Astrocyte (in vitro differentiated cells and primary cell): ENCODE results near the gene C18orf32. TPM values are rescaled to one million over a fixed set of nuclear protein-coding genes. Genes with fewer than 3 reads are reported as not detected.

Experiments used
- DNase-seq: peaks from one replicate; pipeline ENCODE4 v3.0.0-alpha.2; 2010; ENCODE audit warnings: low read depth
- FAIRE-seq: peaks from 2 replicates; lab custom pipeline; 2011; peaks lifted over from hg19 to GRCh38; lab: Jason Lieb, UNC
- H2AFZ ChIP-seq: 2 replicates; pipeline ENCODE4 v1.6.0; 2012; ENCODE audit warnings: low read depth, low read length, inconsistent platforms
- H3K27ac ChIP-seq: 2 replicates; pipeline ENCODE4 v1.5.1; 2011; ENCODE audit warnings: low read depth, low read length, inconsistent platforms
- H3K27me3 ChIP-seq: 2 replicates; pipeline ENCODE4 v1.6.0; 2011; ENCODE audit warnings: low read length, inconsistent platforms; ENCODE audit not compliant: insufficient read depth
- H3K36me3 ChIP-seq: 2 replicates; pipeline ENCODE4 v1.5.1; 2011; ENCODE audit warnings: low read length, inconsistent platforms; ENCODE audit not compliant: insufficient read depth
- H3K4me1 ChIP-seq: 2 replicates; pipeline ENCODE4 v1.5.1; 2011; ENCODE audit warnings: low read length, inconsistent platforms; ENCODE audit not compliant: insufficient read depth
- H3K4me2 ChIP-seq: 2 replicates; pipeline ENCODE4 v1.6.0; 2012; ENCODE audit warnings: low read length, inconsistent platforms
- H3K4me3 ChIP-seq: 2 replicates; pipeline ENCODE4 v1.5.1; 2011; ENCODE audit warnings: low read depth, mild to moderate bottlenecking, low read length, inconsistent platforms; ENCODE audit not compliant: insufficient read depth
- H3K79me2 ChIP-seq: 2 replicates; pipeline ENCODE4 v1.6.0; 2012; ENCODE audit warnings: mild to moderate bottlenecking, low read length, inconsistent platforms; ENCODE audit not compliant: insufficient read depth
- H3K9ac ChIP-seq: 2 replicates; pipeline ENCODE4 v1.6.0; 2012; ENCODE audit warnings: mild to moderate bottlenecking, low read length, inconsistent platforms
- H3K9me3 ChIP-seq: 2 replicates; pipeline ENCODE4 v1.5.1; 2012; ENCODE audit warnings: low read depth, mild to moderate bottlenecking, low read length, inconsistent platforms; ENCODE audit not compliant: insufficient read depth
- H4K20me1 ChIP-seq: 2 replicates; pipeline ENCODE4 v1.6.0; 2012; ENCODE audit warnings: low read length, inconsistent platforms; ENCODE audit not compliant: insufficient read depth
- H3K27ac Mint-ChIP-seq: one replicate; pipeline ENCODE4 v1.8.0; 2021; ENCODE audit warnings: mild to moderate bottlenecking, mixed read lengths; ENCODE audit not compliant: unreplicated experiment
- H3K27me3 Mint-ChIP-seq: one replicate; pipeline ENCODE4 v1.8.0; 2021; ENCODE audit warnings: low read depth, mixed read lengths; ENCODE audit not compliant: unreplicated experiment
- H3K36me3 Mint-ChIP-seq: one replicate; pipeline ENCODE4 v1.8.0; 2021; ENCODE audit warnings: low read depth, mixed read lengths; ENCODE audit not compliant: unreplicated experiment
- H3K4me1 Mint-ChIP-seq: one replicate; pipeline ENCODE4 v1.8.0; 2021; ENCODE audit warnings: low read depth, mixed read lengths; ENCODE audit not compliant: unreplicated experiment
- H3K4me3 Mint-ChIP-seq: one replicate; pipeline ENCODE4 v1.8.0; 2021; ENCODE audit warnings: mild to moderate bottlenecking, moderate library complexity, mixed read lengths; ENCODE audit not compliant: unreplicated experiment
- H3K9me3 Mint-ChIP-seq: one replicate; pipeline ENCODE4 v1.8.0; 2021; ENCODE audit warnings: mild to moderate bottlenecking, mixed read lengths; ENCODE audit not compliant: unreplicated experiment
- EZH2 ChIP-seq: IDR thresholded peaks from 2 replicates; pipeline ENCODE4 v1.6.1; 2012; ENCODE audit warnings: mild to moderate bottlenecking, low read length, inconsistent platforms; ENCODE audit not compliant: insufficient read depth
- total RNA-seq: library from RNA; stranded (reverse); gene quantifications from 2 replicates; pipeline ENCODE4 v1.2.1, GENCODE V29; 2021
- TF ChIP-seq, protein P1 (sequence below): IDR thresholded peaks from 2 replicates; pipeline ENCODE4 v1.5.1; 2011; ENCODE audit warnings: low read depth, mild to moderate bottlenecking, inconsistent platforms, low read length, moderate library complexity; ENCODE audit not compliant: insufficient read depth

The C18orf32 gene
- total RNA-seq, 1 donor from 2014 or later, result 40.3 TPM

GRCh38 chr18:49443837-49444236, 43.2 kb downstream of the C18orf32 start:
- DNase-seq, result no peak
- no peak for TF ChIP-seq EZH2
- TF ChIP-seq, protein P1, sequence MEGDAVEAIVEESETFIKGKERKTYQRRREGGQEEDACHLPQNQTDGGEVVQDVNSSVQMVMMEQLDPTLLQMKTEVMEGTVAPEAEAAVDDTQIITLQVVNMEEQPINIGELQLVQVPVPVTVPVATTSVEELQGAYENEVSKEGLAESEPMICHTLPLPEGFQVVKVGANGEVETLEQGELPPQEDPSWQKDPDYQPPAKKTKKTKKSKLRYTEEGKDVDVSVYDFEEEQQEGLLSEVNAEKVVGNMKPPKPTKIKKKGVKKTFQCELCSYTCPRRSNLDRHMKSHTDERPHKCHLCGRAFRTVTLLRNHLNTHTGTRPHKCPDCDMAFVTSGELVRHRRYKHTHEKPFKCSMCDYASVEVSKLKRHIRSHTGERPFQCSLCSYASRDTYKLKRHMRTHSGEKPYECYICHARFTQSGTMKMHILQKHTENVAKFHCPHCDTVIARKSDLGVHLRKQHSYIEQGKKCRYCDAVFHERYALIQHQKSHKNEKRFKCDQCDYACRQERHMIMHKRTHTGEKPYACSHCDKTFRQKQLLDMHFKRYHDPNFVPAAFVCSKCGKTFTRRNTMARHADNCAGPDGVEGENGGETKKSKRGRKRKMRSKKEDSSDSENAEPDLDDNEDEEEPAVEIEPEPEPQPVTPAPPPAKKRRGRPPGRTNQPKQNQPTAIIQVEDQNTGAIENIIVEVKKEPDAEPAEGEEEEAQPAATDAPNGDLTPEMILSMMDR, result no peak
- Histone ChIP-seq H3K27ac (no peak overlapping the region), H3K79me2 (peaks cover 29% of the 10 kb centered on the region), H3K4me3 (no peak overlapping the region), H3K4me1 (no peaks in the 10 kb centered on the region), H3K9me3 (peaks cover 2% of the 10 kb centered on the region), H3K4me2 (no peak overlapping the region), H3K27me3 (no peaks in the 10 kb centered on the region), H2AFZ (no peak overlapping the region), H3K9ac (no peak overlapping the region), H3K36me3 (peaks cover 3% of the 10 kb centered on the region), H4K20me1 (peaks cover 41% of the 10 kb centered on the region)
- H3K27ac Mint-ChIP-seq, result no peak overlapping the region
- no peak overlapping the region for H3K4me3 Mint-ChIP-seq
- peaks cover 11% of the 10 kb centered on the region for H3K36me3 Mint-ChIP-seq
- H3K27me3 Mint-ChIP-seq, result no peaks in the 10 kb centered on the region
- H3K4me1 Mint-ChIP-seq, result no peaks in the 10 kb centered on the region
- FAIRE-seq, result no peak
- H3K9me3 Mint-ChIP-seq, result peaks cover 12% of the 10 kb centered on the region

DNA sequence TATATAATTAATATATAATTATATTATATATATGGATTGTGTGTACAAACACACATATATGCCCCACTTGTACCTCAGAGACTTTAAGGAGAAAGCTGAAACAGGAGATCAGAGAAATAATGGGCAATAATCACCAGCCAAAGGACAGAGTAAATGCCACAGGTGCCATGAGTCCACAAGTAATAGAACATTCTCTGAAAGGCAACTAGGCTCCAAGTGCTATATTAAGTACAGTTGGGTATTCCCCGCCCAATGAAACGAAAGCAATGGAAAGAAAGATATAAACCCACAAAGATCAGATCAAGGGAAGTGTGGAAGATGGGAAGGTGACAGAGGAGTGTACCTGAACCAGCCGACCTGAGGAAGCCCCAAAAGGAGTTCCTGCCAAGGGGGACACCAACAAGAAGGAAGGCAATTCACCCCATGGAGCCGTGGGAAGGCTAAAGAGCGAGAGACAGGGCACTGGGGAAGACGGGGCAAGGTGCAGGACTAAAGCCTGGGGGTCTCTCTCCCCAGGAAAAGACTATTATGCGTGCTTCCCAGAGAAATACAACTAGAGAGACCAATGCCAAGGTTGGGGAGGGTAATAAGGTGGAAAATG, 45.6 kb downstream of the C18orf32 start:
- Histone ChIP-seq H2AFZ (no peak overlapping the region), H3K9me3 (no peaks in the 10 kb centered on the region), H3K9ac (no peak overlapping the region), H3K27me3 (no peaks in the 10 kb centered on the region), H3K4me1 (no peaks in the 10 kb centered on the region), H3K4me2 (no peak overlapping the region), H3K36me3 (peaks cover 3% of the 10 kb centered on the region), H4K20me1 (peaks cover 35% of the 10 kb centered on the region), H3K79me2 (peaks cover 20% of the 10 kb centered on the region), H3K4me3 (no peak overlapping the region), H3K27ac (no peak overlapping the region)
- no peaks in the 10 kb centered on the region for H3K4me1 Mint-ChIP-seq
- no peak overlapping the region for H3K4me3 Mint-ChIP-seq
- FAIRE-seq, result no peak
- peaks cover 1% of the 10 kb centered on the region for H3K36me3 Mint-ChIP-seq
- H3K27ac Mint-ChIP-seq, result no peak overlapping the region
- DNase-seq, result no peak
- H3K27me3 Mint-ChIP-seq, result no peaks in the 10 kb centered on the region
- peaks cover 5% of the 10 kb centered on the region for H3K9me3 Mint-ChIP-seq
- no peak for TF ChIP-seq EZH2
- TF ChIP-seq, protein P1, result no peak

GRCh38 chr18:49435170-49435569, 51.9 kb downstream of the C18orf32 start:
- peaks cover 26% of the 10 kb centered on the region for H3K79me2 ChIP-seq
- no peak for FAIRE-seq

More at GRCh38 chr18:49435170-49435569, 51.9 kb downstream of the C18orf32 start:
- TF ChIP-seq, protein P1, result no peak
- no peak for TF ChIP-seq EZH2
- no peak overlapping the region for H3K9ac ChIP-seq
- no peaks in the 10 kb centered on the region for H3K9me3 ChIP-seq
- H3K27ac ChIP-seq, result no peak overlapping the region
- Mint-ChIP-seq H3K4me1 (peaks cover 9% of the 10 kb centered on the region), H3K27me3 (no peaks in the 10 kb centered on the region), H3K27ac (no peak overlapping the region), H3K9me3 (no peaks in the 10 kb centered on the region), H3K4me3 (no peak overlapping the region), H3K36me3 (no peaks in the 10 kb centered on the region)
- H3K36me3 ChIP-seq, result no peaks in the 10 kb centered on the region
- peaks cover 20% of the 10 kb centered on the region for H4K20me1 ChIP-seq
- no peaks in the 10 kb centered on the region for H3K4me1 ChIP-seq
- no peaks in the 10 kb centered on the region for H3K27me3 ChIP-seq
- H2AFZ ChIP-seq, result no peak overlapping the region
- DNase-seq, result no peak
- no peak overlapping the region for H3K4me3 ChIP-seq
- H3K4me2 ChIP-seq, result no peak overlapping the region
